ENCODE data around the gene LIN28A.

DNA sequence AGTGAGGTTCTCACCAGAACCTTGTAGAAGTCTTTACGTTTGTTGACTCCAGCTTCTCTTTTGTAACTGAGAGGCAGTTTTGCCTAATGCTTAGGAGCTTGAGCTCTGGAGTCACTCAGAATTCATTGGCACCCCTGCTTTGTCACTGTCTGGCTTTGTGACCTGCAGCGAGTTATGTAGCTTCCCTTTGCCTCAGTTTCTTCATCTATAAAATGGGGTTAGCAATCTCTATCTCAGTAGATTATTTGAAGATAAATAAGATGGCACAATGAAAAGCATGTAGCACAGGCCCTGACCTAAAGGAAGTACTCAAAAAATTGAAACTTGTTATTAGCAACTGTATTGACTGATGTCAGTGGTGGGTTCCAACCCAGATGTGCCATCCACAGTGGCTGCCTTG lies 29.6 kb downstream of the LIN28A start:
- no peak for TF ChIP-seq CTCF (IDR thresholded peaks at IDR 0.05)
- TF ChIP-seq POLR2A (IDR thresholded peaks at IDR 0.05), result no peak

Data from sigmoid colon (tissue), 3 donors.